Fibroblast of mammary gland (primary cell): ENCODE data around the gene LRMDA.
A peak's percentile ranks its signal among the peaks of the same experiment; 100 is the strongest.
"Not testable (repeated sequence)": the region's sequence is repeated elsewhere in the genome, so short reads cannot be mapped to it uniquely, and the experiment has no call there.

Experiments used
- DNase-seq: peaks from one replicate; pipeline ENCODE4 v3.0.0-alpha.2; 2010; ENCODE audit warnings: low read depth
- H3K4me3 ChIP-seq: 2 replicates; pipeline ENCODE4 v1.5.1; 2011; ENCODE audit warnings: low read depth, mild to moderate bottlenecking, low read length, moderate library complexity; ENCODE audit not compliant: control insufficient read depth
- CTCF ChIP-seq: conservative IDR thresholded peaks from 2 replicates; pipeline ENCODE4 v1.5.1; 2011; ENCODE audit warnings: low read depth, low read length, inconsistent platforms; ENCODE audit not compliant: control insufficient read depth, insufficient read depth

The LRMDA gene

GRCh38 chr10:75509706-75510105 is 78.3 kb downstream of the LRMDA start:
- no peak overlapping the region for H3K4me3 ChIP-seq
- no peak for DNase-seq
- no peak for TF ChIP-seq CTCF

GRCh38 chr10:75511011-75511410 is 79.6 kb downstream of the LRMDA start:
- DNase-seq: no peak
- H3K4me3 ChIP-seq: no peak overlapping the region
- no peak for TF ChIP-seq CTCF

- TF ChIP-seq CTCF: no peak
- no peak overlapping the region for H3K4me3 ChIP-seq
- DNase-seq: peak; percentile 41
Measured at GRCh38 chr10:75512203-75512933, 80.9 kb downstream of the LRMDA start.

GRCh38 chr10:75513292-75513885 is 82.0 kb downstream of the LRMDA start:
- TF ChIP-seq CTCF: no peak
- no peak overlapping the region for H3K4me3 ChIP-seq
- DNase-seq: no peak

GRCh38 chr10:75514830-75515229 is 83.4 kb downstream of the LRMDA start:
- no peak for TF ChIP-seq CTCF
- no peak overlapping the region for H3K4me3 ChIP-seq
- DNase-seq: no peak

- DNase-seq, H3K4me3 ChIP-seq: not testable (repeated sequence)
Measured at GRCh38 chr10:75516154-75516553, 84.7 kb downstream of the LRMDA start.

- not testable (repeated sequence) for DNase-seq, H3K4me3 ChIP-seq
Measured at GRCh38 chr10:75519213-75519612, 87.8 kb downstream of the LRMDA start.

GRCh38 chr10:75521194-75521829 is 89.9 kb downstream of the LRMDA start:
- H3K4me3 ChIP-seq, DNase-seq: not testable (repeated sequence)
